Endothelial cell of umbilical vein (primary cell): ENCODE data around the gene PTPN13. TPM values are rescaled to one million over a fixed set of nuclear protein-coding genes. Genes with fewer than 3 reads are reported as not detected.

ENCODE experiments used
- BruUV-seq: library from RNA; stranded (reverse); fragments of 400-500 nt; replicated peaks from 2 replicates; lab custom pipeline; 2021; lab: Mats Ljungman, UMichigan
- CTCF ChIA-PET: fragments of 300-600, 350-600 bp; sonication (Branson Sonifier 250); formaldehyde crosslinking; loops from one replicate; lab custom pipeline; 2021; ENCODE audit warnings: antibody characterized with exemption, inconsistent platforms; lab: Charles Lee
- POLR2A ChIA-PET: fragments of 300-600, 350-600 bp; sonication (Branson Sonifier 250); formaldehyde crosslinking; loops from one replicate; lab custom pipeline; 2021; ENCODE audit warnings: antibody characterized with exemption, inconsistent platforms; lab: Charles Lee
- DNase-seq: peaks from one replicate; pipeline ENCODE4 v3.0.0-alpha.2; 2011; ENCODE audit warnings: low read depth, low spot score
- FAIRE-seq: peaks from 2 replicates; lab custom pipeline; 2011; peaks lifted over from hg19 to GRCh38; lab: Jason Lieb, UNC
- H2AFZ ChIP-seq: 2 replicates; pipeline ENCODE4 v1.6.0; 2012; ENCODE audit warnings: low read depth, low read length, control low read depth, inconsistent platforms
- H3K27ac ChIP-seq: 2 replicates; pipeline ENCODE4 v1.5.1; 2011; ENCODE audit warnings: low read depth, mild to moderate bottlenecking, control low read depth, low read length, moderate library complexity; ENCODE audit not compliant: insufficient read depth
- H3K27me3 ChIP-seq, 2 experiments: 2 replicates each; pipeline versions ENCODE4 v1.6.0 to v1.6.1; 2011; ENCODE audit warnings: low read length in 2 of 2, mixed read lengths in 1 of 2; ENCODE audit not compliant: control insufficient read depth in 2 of 2, insufficient read depth in 2 of 2
- H3K36me3 ChIP-seq, 2 experiments: 2 replicates in 1 of 2; 3 replicates in 1 of 2; pipeline ENCODE4 v1.5.1; 2011; ENCODE audit warnings: low read length in 2 of 2, mild to moderate bottlenecking in 1 of 2, moderate library complexity in 1 of 2; ENCODE audit not compliant: control insufficient read depth in 2 of 2, insufficient read depth in 2 of 2; ENCODE audit errors: extremely low read depth in 1 of 2
- H3K4me1 ChIP-seq: 3 replicates; pipeline ENCODE4 v1.5.1; 2011; ENCODE audit warnings: mild to moderate bottlenecking, low read length; ENCODE audit not compliant: control insufficient read depth, insufficient read depth; ENCODE audit errors: extremely low read depth
- H3K4me2 ChIP-seq: 2 replicates; pipeline ENCODE4 v1.6.1; 2011; ENCODE audit warnings: low read length, control low read depth, mixed read lengths; ENCODE audit not compliant: insufficient read depth
- H3K4me3 ChIP-seq, 3 experiments: fragments of 200-600 bp in 1 of 3; sonication (generic), shearing (Covaris generic) in 1 of 3; replicated peaks in 1 of 3; 2 replicates each; pipeline ENCODE4 v1.5.1; 2011 to 2016; ENCODE audit warnings: control low read depth in 3 of 3, low read length in 3 of 3, mild to moderate bottlenecking in 2 of 3, inconsistent platforms in 1 of 3, low read depth in 1 of 3, moderate library complexity in 1 of 3; ENCODE audit not compliant: insufficient read depth in 1 of 3
- H3K79me2 ChIP-seq: 2 replicates; pipeline ENCODE4 v1.6.0; 2012; ENCODE audit warnings: low read length, inconsistent platforms; ENCODE audit not compliant: control insufficient read depth, insufficient read depth
- H3K9ac ChIP-seq: replicated peaks from 2 replicates; pipeline ENCODE3; 2011; ENCODE audit warnings: low read length, control low read depth; ENCODE audit not compliant: insufficient read depth; ENCODE audit errors: extremely low read depth
- H3K9me1 ChIP-seq: replicated peaks from 3 replicates; pipeline ENCODE4 v1.6.0; 2011; ENCODE audit warnings: mild to moderate bottlenecking, low read length; ENCODE audit not compliant: control insufficient read depth, insufficient read depth; ENCODE audit errors: extremely low read depth
- H3K9me3 ChIP-seq: replicated peaks from 2 replicates; pipeline ENCODE4 v1.5.1; 2012; ENCODE audit warnings: low read length, inconsistent platforms; ENCODE audit not compliant: control insufficient read depth, insufficient read depth
- H4K20me1 ChIP-seq: replicated peaks from 2 replicates; pipeline ENCODE3; 2011; ENCODE audit warnings: mild to moderate bottlenecking, low read length; ENCODE audit not compliant: control insufficient read depth, insufficient read depth; ENCODE audit errors: extremely low read depth
- FOS ChIP-seq: IDR thresholded peaks from 2 replicates; pipeline ENCODE4 v1.6.1; 2011; ENCODE audit warnings: mild to moderate bottlenecking, low read length, moderate library complexity, borderline replicate concordance; ENCODE audit not compliant: insufficient read depth
- GATA2 ChIP-seq: IDR thresholded peaks from 2 replicates; pipeline ENCODE4 v1.7.0; 2011; ENCODE audit warnings: low read depth, mild to moderate bottlenecking, moderate library complexity, mixed read lengths, low read length; ENCODE audit not compliant: insufficient read length, insufficient read depth
- JUN ChIP-seq: IDR thresholded peaks from 2 replicates; pipeline ENCODE4 v1.6.1; 2011; ENCODE audit warnings: borderline replicate concordance, low read depth; ENCODE audit not compliant: insufficient read length, insufficient read depth
- MYC ChIP-seq: IDR thresholded peaks from one replicate; pipeline ENCODE4 v1.6.1; 2011; ENCODE audit warnings: mild to moderate bottlenecking, low read depth, low read length
- POLR2A ChIP-seq: IDR thresholded peaks from 2 replicates; pipeline ENCODE4 v1.6.1; 2012; ENCODE audit warnings: low read depth, mild to moderate bottlenecking, control low read depth, low read length
- POLR2AphosphoS5 ChIP-seq: IDR thresholded peaks from 2 replicates; pipeline ENCODE4 v1.6.1; 2012; ENCODE audit warnings: low read depth, mild to moderate bottlenecking, control low read depth, low read length, moderate library complexity; ENCODE audit not compliant: insufficient read depth
- dilution Hi-C: fragments of 300-500 bp; cut with MboI; formaldehyde crosslinking; loops from one replicate; pipeline ENCODE4 v1.15.0; 2019; ENCODE audit warnings: low sequenced_read_pairs; ENCODE audit not compliant: extremely low pct_ligation_motif_present
- intact Hi-C: fragments of 100-400 bp; cut with micrococcal nuclease; formaldehyde crosslinking; loops from one replicate; pipeline ENCODE4 v1.10.0; 2022
- polyA plus RNA-seq, 4 experiments: library from polyadenylated mRNA; depleted of rRNA in 3 of 4; stranded (reverse) in 3 of 4; unstranded in 1 of 4; fragments of >200 nt; gene quantifications; 2 replicates each; pipeline versions ENCODE4 v1.2.1 to v1.2.3, GENCODE V29; 2011 to 2012; ENCODE audit warnings: missing spikeins in 1 of 4
- total RNA-seq: library from RNA; stranded (reverse); gene quantifications from 2 replicates; pipeline ENCODE4 v1.2.3, GENCODE V29; 2021
- TF ChIP-seq, protein P1 (sequence below): IDR thresholded peaks from 2 replicates; pipeline ENCODE4 v1.6.1; 2011; ENCODE audit not compliant: insufficient read depth, insufficient read length

PTPN13 gene
- total and polyA plus RNA-seq, 2 donors (not counting 3 experiments of a cell fraction or from before 2014, with no cell fraction given) = 0.69 to 2.9 TPM

DNA sequence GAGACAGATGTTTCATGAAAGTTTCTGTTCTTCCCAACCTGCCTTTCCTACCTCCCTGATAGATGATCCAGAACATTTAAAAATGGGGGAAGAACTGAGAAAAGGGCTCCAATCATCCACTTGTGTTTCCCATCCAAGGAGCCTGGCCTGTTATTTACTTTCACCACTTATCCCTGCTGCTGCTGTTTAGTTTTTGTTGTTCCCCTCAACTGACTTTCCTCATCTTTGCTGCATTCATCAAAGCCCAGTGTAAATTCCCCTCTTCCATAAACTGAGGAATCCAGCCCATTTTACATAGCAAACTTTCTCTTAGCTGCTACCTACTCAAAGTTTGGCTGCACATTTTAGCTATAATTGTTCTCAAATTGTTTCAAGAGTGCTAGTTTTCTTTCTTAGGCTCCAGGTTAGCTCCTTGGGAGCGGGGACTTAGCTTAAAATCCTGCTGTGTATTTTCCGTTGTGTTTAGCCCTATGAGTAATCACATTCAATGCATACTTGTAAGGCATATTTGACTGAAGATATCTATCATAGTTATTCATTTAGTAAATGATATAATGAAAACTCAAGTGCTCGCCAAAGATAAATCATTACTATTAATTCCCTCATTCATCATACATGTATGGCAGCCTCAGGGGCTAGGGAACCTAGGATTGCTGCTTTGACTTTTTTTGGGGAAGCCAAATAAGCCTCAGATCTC lies 1.4 kb upstream of the PTPN13 start:
- no peaks in the 10 kb centered on the region for H4K20me1 ChIP-seq
- no peak overlapping the region for H3K27ac ChIP-seq
- H3K27me3 ChIP-seq = no peaks in the 10 kb centered on the region
- dilution Hi-C loops = no loop called here
- no peak for TF ChIP-seq JUN
- TF ChIP-seq GATA2 = no peak
- TF ChIP-seq, protein P1, sequence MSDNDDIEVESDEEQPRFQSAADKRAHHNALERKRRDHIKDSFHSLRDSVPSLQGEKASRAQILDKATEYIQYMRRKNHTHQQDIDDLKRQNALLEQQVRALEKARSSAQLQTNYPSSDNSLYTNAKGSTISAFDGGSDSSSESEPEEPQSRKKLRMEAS = no peak
- no peak for TF ChIP-seq POLR2AphosphoS5
- no peak for TF ChIP-seq FOS
- TF ChIP-seq MYC = no peak
- TF ChIP-seq POLR2A = no peak
- H3K9me1 ChIP-seq = no peaks in the 10 kb centered on the region
- no peak overlapping the region for H3K4me2 ChIP-seq
- FAIRE-seq (no peak), DNase-seq (no peak)
- H3K4me3 ChIP-seq = no peak overlapping the region
- H3K36me3 ChIP-seq = no peaks in the 10 kb centered on the region
- no peaks in the 10 kb centered on the region for H3K79me2 ChIP-seq
- H2AFZ ChIP-seq = peak overlapping the region; percentile 26
- ChIA-PET POLR2A (no interaction called here), CTCF (interaction anchor here (1.8 to 2.8 kb wide), 3 partner anchors 12 to 94 kb away, joined by 5 to 8 read pairs (median 6); no protein-coding TSS in a partner anchor)
- H3K9me3 ChIP-seq = no peaks in the 10 kb centered on the region
- no TSS peak for BruUV-seq
- peaks cover 12% of the 10 kb centered on the region for H3K4me1 ChIP-seq
- intact Hi-C loops = loop anchor here (10.0 kb wide), 3 partner anchors 512 to 832 kb away; partner anchors contain the start of gene NUDT9
- no peak overlapping the region for H3K9ac ChIP-seq
